ENCODE results near the gene DND1. TPM values are rescaled to one million over a fixed set of nuclear protein-coding genes. Genes with fewer than 3 reads are reported as not detected.

Gene DND1
- total RNA-seq, 1 experiment from 2014 or later, result 3.3 TPM

GRCh38 chr5:140674629-140675028 lies 1.3 kb upstream of the DND1 start:
- peaks cover 7% of the 10 kb centered on the region for H3K4me1 Mint-ChIP-seq
- CTCF ChIA-PET, result interaction anchor here (1.0 kb wide), 1 partner anchor 110 kb away, joined by 3 read pairs; the partner anchor contains the start of genes APBB3 and SLC35A4
- no peak for DNase-seq (ENCODE audit: low spot score)
- H3K27me3 Mint-ChIP-seq (ENCODE audit: low read depth), result no peaks in the 10 kb centered on the region
- no peak overlapping the region for H3K4me3 Mint-ChIP-seq
- ATAC-seq, result no peak
- H3K27ac Mint-ChIP-seq, result no peak overlapping the region
- POLR2A ChIA-PET, result no interaction called here
- TF ChIP-seq CREB1 (CRISPR knock-in tag; IDR thresholded peaks at IDR 0.05), result no peak
- no peak for TF ChIP-seq ZNF512 (CRISPR knock-in tag; IDR thresholded peaks at IDR 0.05; ENCODE audit: borderline replicate concordance)
- TF ChIP-seq ZSCAN18 (CRISPR knock-in tag; IDR thresholded peaks at IDR 0.05), result no peak
- TF ChIP-seq GABPB1 (CRISPR knock-in tag; IDR thresholded peaks at IDR 0.05), result no peak
- no peak for TF ChIP-seq MXD4 (CRISPR knock-in tag; IDR thresholded peaks at IDR 0.05; ENCODE audit: borderline replicate concordance)
- TF ChIP-seq USF2 (CRISPR knock-in tag; IDR thresholded peaks at IDR 0.05), result no peak
- TF ChIP-seq FOXP1 (CRISPR knock-in tag; IDR thresholded peaks at IDR 0.05; ENCODE audit: borderline replicate concordance), result no peak
- TF ChIP-seq TP53 (CRISPR knock-in tag; IDR thresholded peaks at IDR 0.05), result no peak
- TF ChIP-seq ZNF317 (CRISPR knock-in tag; IDR thresholded peaks at IDR 0.05; ENCODE audit: borderline replicate concordance, low read depth), result no peak
- peaks cover 44% of the 10 kb centered on the region for H3K36me3 Mint-ChIP-seq
- no peaks in the 10 kb centered on the region for H3K9me3 Mint-ChIP-seq

GRCh38 chr5:140674211-140674610 lies 835 bp upstream of the DND1 start:
- H3K27ac Mint-ChIP-seq, result no peak overlapping the region
- peaks cover 7% of the 10 kb centered on the region for H3K4me1 Mint-ChIP-seq
- TF ChIP-seq ZSCAN18 (CRISPR knock-in tag; IDR thresholded peaks at IDR 0.05), result no peak
- no peak for TF ChIP-seq ELF4 (CRISPR knock-in tag; IDR thresholded peaks at IDR 0.05; ENCODE audit: low read depth)
- TF ChIP-seq NR3C1 (CRISPR knock-in tag; conservative IDR thresholded peaks at IDR 0.05; ENCODE audit: low read depth), result no peak
- TF ChIP-seq NFYB (CRISPR knock-in tag; conservative IDR thresholded peaks at IDR 0.05; ENCODE audit: low read depth), result no peak
- no peak for TF ChIP-seq FOXK1 (CRISPR knock-in tag; IDR thresholded peaks at IDR 0.05)
- no peak for TF ChIP-seq TEAD4 (CRISPR knock-in tag; IDR thresholded peaks at IDR 0.05)
- no peak for TF ChIP-seq CBFB (CRISPR knock-in tag; IDR thresholded peaks at IDR 0.05; ENCODE audit: low read depth)
- TF ChIP-seq RORB (CRISPR knock-in tag; IDR thresholded peaks at IDR 0.05), result no peak
- TF ChIP-seq ZBTB21 (CRISPR knock-in tag; IDR thresholded peaks at IDR 0.05; ENCODE audit: borderline replicate concordance), result no peak
- TF ChIP-seq E2F1 (CRISPR knock-in tag; IDR thresholded peaks at IDR 0.05), result no peak
- no peak for TF ChIP-seq ZNF232 (CRISPR knock-in tag; IDR thresholded peaks at IDR 0.05)
- TF ChIP-seq TCF7 (CRISPR knock-in tag; IDR thresholded peaks at IDR 0.05; ENCODE audit: low read depth), result no peak
- no peak for TF ChIP-seq ZMAT4 (CRISPR knock-in tag; IDR thresholded peaks at IDR 0.05)
- H3K27me3 Mint-ChIP-seq (ENCODE audit: low read depth), result no peaks in the 10 kb centered on the region
- no peak for ATAC-seq
- CTCF ChIA-PET, result interaction anchor here (1.0 kb wide), 1 partner anchor 110 kb away, joined by 3 read pairs; the partner anchor contains the start of genes APBB3 and SLC35A4
- H3K36me3 Mint-ChIP-seq, result peaks cover 48% of the 10 kb centered on the region
- POLR2A ChIA-PET, result interaction anchor here (1.0 to 1.1 kb wide), 2 partner anchors 37 to 110 kb away, joined by 3 read pairs; partner anchors contain the start of gene APBB3
- H3K9me3 Mint-ChIP-seq, result no peaks in the 10 kb centered on the region
- H3K4me3 Mint-ChIP-seq, result no peak overlapping the region
- no peak for DNase-seq (ENCODE audit: low spot score)
